Kidney (tissue), 14 donors: ENCODE results near the gene JAZF1. TPM values are rescaled to one million over a fixed set of nuclear protein-coding genes. Genes with fewer than 3 reads are reported as not detected.

ENCODE experiments used
- DNase-seq, 5 donors: peaks; one replicate each; pipeline ENCODE4 v3.0.0-alpha.2; 2013 to 2020
- FAIRE-seq: peaks from 2 replicates; lab custom pipeline; 2012; peaks lifted over from hg19 to GRCh38; lab: Jason Lieb, UNC
- H3K27ac ChIP-seq, 2 donors: one replicate each; pipeline ENCODE4 v1.7.0; 2013; ENCODE audit warnings: low read depth in 2 of 2, low read length in 2 of 2, inconsistent platforms in 1 of 2
- H3K27me3 ChIP-seq: one replicate; pipeline ENCODE4 v1.7.1; 2013; ENCODE audit warnings: low read length, inconsistent platforms; ENCODE audit not compliant: control insufficient read depth, insufficient read depth
- H3K36me3 ChIP-seq, 3 donors: one replicate each; pipeline versions ENCODE4 v1.7.0 to v1.7.1; 2013; ENCODE audit warnings: low read length in 3 of 3, control low read depth in 1 of 3, inconsistent platforms in 1 of 3; ENCODE audit not compliant: insufficient read depth in 3 of 3, control insufficient read depth in 2 of 3
- H3K4me1 ChIP-seq, 3 donors: one replicate each; pipeline versions ENCODE4 v1.7.0 to v1.7.1; 2013; ENCODE audit warnings: low read length in 3 of 3, inconsistent platforms in 1 of 3, low read depth in 1 of 3; ENCODE audit not compliant: control insufficient read depth in 2 of 3, insufficient read depth in 2 of 3
- H3K4me3 ChIP-seq, 3 donors: one replicate each; pipeline versions ENCODE4 v1.7.0 to v1.8.1; 2013; ENCODE audit warnings: low read length in 3 of 3, control low read depth in 1 of 3, inconsistent platforms in 1 of 3
- H3K9ac ChIP-seq, 3 donors: one replicate each; pipeline versions ENCODE4 v1.7.0 to v1.7.1; 2013; ENCODE audit warnings: low read length in 3 of 3, control low read depth in 1 of 3, inconsistent platforms in 1 of 3
- H3K9me3 ChIP-seq, 3 donors: one replicate each; pipeline versions ENCODE4 v1.7.0 to v1.7.1; 2013; ENCODE audit warnings: low read length in 3 of 3, control low read depth in 1 of 3, inconsistent platforms in 1 of 3; ENCODE audit not compliant: control insufficient read depth in 2 of 3, insufficient read depth in 1 of 3
- CTCF ChIP-seq: IDR thresholded peaks from 3 replicates; pipeline ENCODE4 v1.5.1; 2012; ENCODE audit warnings: mild to moderate bottlenecking, moderate library complexity, borderline replicate concordance; ENCODE audit not compliant: insufficient read depth; ENCODE audit errors: extremely low read depth
- intact Hi-C: fragments of 100-400 bp; cut with DNase I; formaldehyde crosslinking; loops from one replicate; pipeline ENCODE4 v1.11.1; 2022
- polyA plus RNA-seq: library from polyadenylated mRNA; stranded (reverse); fragments of 350-450 nt; fragmentation: Illumina TruSeq; extraction: RNeasy Lipid Tissue Mini Kit (QIAGEN cat#74804); gene quantifications from one replicate; pipeline ENCODE4 v1.2.3, GENCODE V29; 2014; ENCODE audit warnings: low read depth, low replicate concordance; ENCODE audit not compliant: insufficient read depth
- total RNA-seq: library from RNA; stranded (reverse); fragmentation: NEBNext Ultra II Directional; extraction: Animal tissue kit (Norgen Biotek cat#: 25700); gene quantifications from one replicate; pipeline ENCODE4 v1.2.1, GENCODE V29; 2021
- donor health status: control.
- donor health status: control.
- donor health status: control.
- donor health status: control.
- donor health status: control.
- donor health status: DM: yes; HTN: yes; CAD: no.
- donor health status: Normal renal cell carcinoma (clear cell type).

JAZF1 gene
- total and polyA plus RNA-seq, 2 donors from 2014 or later, result 5.7 to 13.1 TPM

GRCh38 chr7:28006491-28006890, 174.1 kb downstream of the JAZF1 start:
- no peak for TF ChIP-seq CTCF
- Histone ChIP-seq H3K27me3 (no peaks in the 10 kb centered on the region), H3K4me3 (no peak overlapping the region), H3K4me1 (no peaks in the 10 kb centered on the region), H3K27ac (no peak overlapping the region), H3K36me3 (no peaks in the 10 kb centered on the region), H3K9me3 (no peaks in the 10 kb centered on the region), H3K9ac (no peak overlapping the region)
- DNase-seq (no peak), FAIRE-seq (no peak)
- intact Hi-C loops, result no loop called here

GRCh38 chr7:28005847-28006231, 174.8 kb downstream of the JAZF1 start:
- H3K27me3 ChIP-seq, result no peaks in the 10 kb centered on the region
- no peak for TF ChIP-seq CTCF
- H3K9me3 ChIP-seq, result no peaks in the 10 kb centered on the region
- DNase-seq, result no peak
- no peak for FAIRE-seq
- H3K9ac ChIP-seq, result no peak overlapping the region
- H3K36me3 ChIP-seq, result no peaks in the 10 kb centered on the region
- H3K27ac ChIP-seq, result no peak overlapping the region
- no peak overlapping the region for H3K4me3 ChIP-seq
- H3K4me1 ChIP-seq, result no peaks in the 10 kb centered on the region
- intact Hi-C loops, result no loop called here

- Histone ChIP-seq H3K9ac (no peak overlapping the region), H3K4me1 (no peaks in the 10 kb centered on the region)
- intact Hi-C loops, result no loop called here
Observed at GRCh38 chr7:28005075-28005846, 175.3 kb downstream of the JAZF1 start.

More at GRCh38 chr7:28005075-28005846, 175.3 kb downstream of the JAZF1 start:
- Histone ChIP-seq H3K36me3 (no peaks in the 10 kb centered on the region), H3K9me3 (no peaks in the 10 kb centered on the region), H3K27me3 (no peaks in the 10 kb centered on the region), H3K4me3 (no peak overlapping the region), H3K27ac (no peak overlapping the region)
- FAIRE-seq, result no peak
- no peak for DNase-seq
- no peak for TF ChIP-seq CTCF
